ENCODE data around the gene TRIM59. TPM values are rescaled to one million over a fixed set of nuclear protein-coding genes. Genes with fewer than 3 reads are reported as not detected.

TRIM59 gene, protein sequence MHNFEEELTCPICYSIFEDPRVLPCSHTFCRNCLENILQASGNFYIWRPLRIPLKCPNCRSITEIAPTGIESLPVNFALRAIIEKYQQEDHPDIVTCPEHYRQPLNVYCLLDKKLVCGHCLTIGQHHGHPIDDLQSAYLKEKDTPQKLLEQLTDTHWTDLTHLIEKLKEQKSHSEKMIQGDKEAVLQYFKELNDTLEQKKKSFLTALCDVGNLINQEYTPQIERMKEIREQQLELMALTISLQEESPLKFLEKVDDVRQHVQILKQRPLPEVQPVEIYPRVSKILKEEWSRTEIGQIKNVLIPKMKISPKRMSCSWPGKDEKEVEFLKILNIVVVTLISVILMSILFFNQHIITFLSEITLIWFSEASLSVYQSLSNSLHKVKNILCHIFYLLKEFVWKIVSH
- total RNA-seq, result under 1 TPM; 0.15 to 0.79 TPM

DNA sequence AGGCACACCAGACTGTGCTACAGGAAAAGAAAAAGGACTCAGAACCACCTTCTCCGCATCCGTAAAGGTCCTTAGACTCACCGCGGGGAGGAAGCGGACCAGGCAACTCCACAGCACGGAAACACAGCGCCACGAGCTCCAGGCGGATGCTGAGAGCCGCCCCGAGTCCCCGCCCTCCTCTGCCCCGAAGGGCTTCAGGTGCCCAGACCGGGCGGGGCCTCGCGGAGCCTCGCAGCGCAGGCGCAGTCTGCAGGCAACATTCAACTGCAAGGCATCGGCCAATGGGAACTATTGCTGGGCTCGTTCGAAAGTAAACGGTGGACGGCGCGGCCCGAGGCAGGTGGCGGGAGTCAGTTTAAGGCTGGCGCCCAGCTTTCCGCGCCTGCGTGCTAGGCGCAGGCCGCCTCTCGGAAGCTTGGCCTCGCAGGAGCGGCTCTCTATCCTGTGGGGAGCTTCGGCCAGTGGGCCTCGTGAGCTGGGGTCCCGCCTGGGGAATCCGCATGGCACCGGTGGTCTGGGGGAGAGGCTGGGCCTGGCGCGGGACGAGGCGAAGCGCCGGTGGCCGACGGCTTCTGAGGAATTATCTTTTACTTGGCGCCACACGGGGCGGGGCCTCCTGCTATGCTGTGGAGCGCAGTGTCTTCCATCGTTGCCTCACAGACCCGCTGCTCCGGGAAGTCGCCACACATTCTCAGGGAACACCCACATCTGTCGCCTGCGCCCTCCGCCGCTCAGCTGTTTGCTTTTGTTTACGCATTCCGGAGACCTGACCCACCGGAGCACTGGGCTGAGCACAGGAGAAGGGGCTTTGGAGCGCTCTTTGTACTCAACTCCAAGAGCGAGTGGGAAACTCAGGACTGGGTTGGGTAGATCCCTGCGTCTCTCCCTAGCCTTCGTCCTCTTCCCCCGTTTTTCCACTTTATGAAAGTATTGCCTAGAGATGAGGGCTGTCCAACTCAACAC, at the start of gene TRIM59:
TSS of gene TRIM59 (minus strand) at position 151 of the 963 bp plus-strand sequence. CDS start 10,603 bp downstream, outside the sequence.
- peak; percentile 68 for DNase-seq (ENCODE audit: low spot score)
- Histone ChIP-seq H3K4me1 (peaks cover 0 to 16% of the 10 kb centered on the region in 2 donors), H3K9me3 (no peaks in the 10 kb centered on the region), H3K36me3 (no peaks in the 10 kb centered on the region), H3K27me3 (peaks cover 0 to 14% of the 10 kb centered on the region in 2 donors), H3K4me3 (peak within 1 kb of the TSS; percentile 18 to 51), H3K27ac (peak within 1 kb of the TSS in 1 of 2 donors; percentile 20)
- TF ChIP-seq, protein P1, sequence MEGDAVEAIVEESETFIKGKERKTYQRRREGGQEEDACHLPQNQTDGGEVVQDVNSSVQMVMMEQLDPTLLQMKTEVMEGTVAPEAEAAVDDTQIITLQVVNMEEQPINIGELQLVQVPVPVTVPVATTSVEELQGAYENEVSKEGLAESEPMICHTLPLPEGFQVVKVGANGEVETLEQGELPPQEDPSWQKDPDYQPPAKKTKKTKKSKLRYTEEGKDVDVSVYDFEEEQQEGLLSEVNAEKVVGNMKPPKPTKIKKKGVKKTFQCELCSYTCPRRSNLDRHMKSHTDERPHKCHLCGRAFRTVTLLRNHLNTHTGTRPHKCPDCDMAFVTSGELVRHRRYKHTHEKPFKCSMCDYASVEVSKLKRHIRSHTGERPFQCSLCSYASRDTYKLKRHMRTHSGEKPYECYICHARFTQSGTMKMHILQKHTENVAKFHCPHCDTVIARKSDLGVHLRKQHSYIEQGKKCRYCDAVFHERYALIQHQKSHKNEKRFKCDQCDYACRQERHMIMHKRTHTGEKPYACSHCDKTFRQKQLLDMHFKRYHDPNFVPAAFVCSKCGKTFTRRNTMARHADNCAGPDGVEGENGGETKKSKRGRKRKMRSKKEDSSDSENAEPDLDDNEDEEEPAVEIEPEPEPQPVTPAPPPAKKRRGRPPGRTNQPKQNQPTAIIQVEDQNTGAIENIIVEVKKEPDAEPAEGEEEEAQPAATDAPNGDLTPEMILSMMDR (IDR thresholded peaks at IDR 0.05), result no peak

DNA sequence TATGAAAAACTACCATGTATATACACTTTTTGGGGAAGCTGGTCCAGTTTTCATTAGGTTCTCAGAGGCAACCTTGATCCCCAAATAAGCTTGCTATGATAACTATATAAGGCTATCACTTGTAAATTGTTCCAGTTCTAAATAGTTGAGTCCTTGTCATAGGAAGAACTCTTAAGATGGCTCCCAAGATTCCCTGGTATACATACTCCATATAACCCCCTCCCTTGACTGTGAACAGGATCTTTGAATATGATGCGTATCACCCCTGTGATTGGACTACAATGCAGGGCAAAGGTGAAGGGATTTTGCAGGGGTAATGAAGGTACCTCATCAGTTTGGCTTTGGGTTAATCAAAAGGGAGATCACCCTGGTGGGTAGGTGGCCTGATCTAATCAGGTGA, 48.6 kb upstream of the TRIM59 start:
- Histone ChIP-seq H3K4me1 (no peaks in the 10 kb centered on the region), H3K9me3 (no peaks in the 10 kb centered on the region), H3K27ac (no peak overlapping the region), H3K27me3 (no peaks in the 10 kb centered on the region), H3K4me3 (no peak overlapping the region), H3K36me3 (peaks cover 24% of the 10 kb centered on the region)
- TF ChIP-seq, protein P1 (IDR thresholded peaks at IDR 0.05), result no peak
- no peak for DNase-seq (ENCODE audit: low spot score)

DNA sequence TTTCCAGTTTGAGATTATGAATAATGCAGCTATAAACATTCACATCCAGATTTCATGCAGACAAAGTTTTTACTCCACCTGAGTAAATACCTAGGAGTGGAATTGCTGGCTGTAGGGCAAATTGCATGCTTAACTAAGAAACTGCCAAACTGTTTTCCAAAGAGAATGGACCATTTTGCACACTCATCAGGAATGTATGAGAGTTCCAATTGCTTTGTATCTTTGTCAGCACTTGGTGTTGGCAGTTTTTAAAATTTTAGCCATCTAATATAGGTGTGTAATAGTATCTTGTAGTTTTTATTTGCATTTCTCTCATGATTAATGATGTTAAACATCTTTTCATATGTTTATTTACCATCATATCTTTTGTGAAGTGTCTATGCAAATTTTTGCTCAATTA, 40.6 kb upstream of the TRIM59 start:
- Histone ChIP-seq H3K27me3 (no peaks in the 10 kb centered on the region), H3K27ac (no peak overlapping the region), H3K4me3 (no peak overlapping the region), H3K4me1 (no peaks in the 10 kb centered on the region), H3K9me3 (no peaks in the 10 kb centered on the region), H3K36me3 (no peaks in the 10 kb centered on the region)
- TF ChIP-seq, protein P1 (IDR thresholded peaks at IDR 0.05), result no peak
- DNase-seq (ENCODE audit: low spot score), result no peak

DNA sequence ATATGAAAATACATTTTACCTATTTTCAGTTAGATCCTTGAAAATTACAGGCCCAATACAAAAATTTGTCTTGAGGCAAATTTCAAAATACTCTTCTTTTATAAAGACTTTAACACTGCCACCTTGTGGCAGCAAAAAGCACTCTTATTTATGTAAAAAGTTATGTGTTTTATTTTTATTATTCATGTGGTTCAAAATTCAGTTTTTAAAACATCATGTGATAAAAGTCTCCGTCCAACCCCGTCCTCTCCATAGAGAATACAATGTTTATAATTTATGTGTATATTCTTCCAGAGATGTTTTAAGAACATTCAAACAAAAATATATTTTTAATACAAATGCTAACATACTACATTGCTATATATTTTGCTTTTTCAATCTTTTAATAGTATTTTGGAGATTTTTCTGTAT, 36.9 kb upstream of the TRIM59 start:
- no peak for DNase-seq (ENCODE audit: low spot score)
- TF ChIP-seq, protein P1 (IDR thresholded peaks at IDR 0.05), result peak; percentile 36 to 70
- H3K27ac ChIP-seq, result no peak overlapping the region
- no peaks in the 10 kb centered on the region for H3K9me3 ChIP-seq
- no peaks in the 10 kb centered on the region for H3K36me3 ChIP-seq
- H3K4me1 ChIP-seq, result no peaks in the 10 kb centered on the region
- no peaks in the 10 kb centered on the region for H3K27me3 ChIP-seq
- no peak overlapping the region for H3K4me3 ChIP-seq

DNA sequence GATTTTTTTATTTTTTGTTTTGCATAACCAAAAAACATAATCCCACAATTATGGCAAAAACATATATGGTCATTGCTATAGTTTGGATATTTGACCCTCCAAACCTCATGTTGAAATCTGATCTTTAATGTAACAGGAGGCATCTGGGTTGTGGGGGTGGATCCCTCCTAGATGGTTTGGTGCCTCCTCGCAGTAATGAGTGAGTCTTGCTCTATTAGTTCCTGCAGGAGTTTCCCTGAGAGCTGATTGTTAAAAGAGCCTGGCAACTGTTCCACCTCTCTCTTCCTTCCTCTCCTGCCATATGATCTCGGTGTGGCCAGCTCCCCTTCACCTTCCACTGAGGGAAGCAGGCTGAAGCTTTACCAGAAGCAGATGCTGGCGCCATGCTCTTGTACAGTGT, 33.2 kb upstream of the TRIM59 start:
- H3K4me3 ChIP-seq, result no peak overlapping the region
- H3K27me3 ChIP-seq, result no peaks in the 10 kb centered on the region
- no peaks in the 10 kb centered on the region for H3K4me1 ChIP-seq
- no peak for DNase-seq (ENCODE audit: low spot score)
- H3K9me3 ChIP-seq, result no peaks in the 10 kb centered on the region
- TF ChIP-seq, protein P1 (IDR thresholded peaks at IDR 0.05), result no peak
- H3K36me3 ChIP-seq, result no peaks in the 10 kb centered on the region
- no peak overlapping the region for H3K27ac ChIP-seq

Measured in right atrium auricular region (tissue), 2 donors.